ENCODE data around the gene NXPH1. TPM values are rescaled to one million over a fixed set of nuclear protein-coding genes. Genes with fewer than 3 reads are reported as not detected.

Gene NXPH1
- total RNA-seq, 4 donors from 2014 or later, result not detected

- 81 to 82% methylated on average over 8 of the region's 8 CpGs for WGBS, 2 donors
Observed at GRCh38 chr7:8491544-8492489, 58.4 kb downstream of the NXPH1 start.

GRCh38 chr7:8499128-8499527, 65.7 kb downstream of the NXPH1 start:
- DNase-seq (ENCODE audit: low spot score in 2 of 2), result no peak
- intact Hi-C loops (cut with DNase I; ENCODE audit: low total_unique reads), result no loop called here
- no peak overlapping the region for H3K4me3 ChIP-seq (ENCODE audit: low read depth, poor library complexity, severe bottlenecking)
- TF ChIP-seq POLR2A (IDR thresholded peaks at IDR 0.05) (no peak), CTCF (IDR thresholded peaks at IDR 0.05) (no peak)

More at GRCh38 chr7:8491544-8492489, 58.4 kb downstream of the NXPH1 start:
- intact Hi-C loops (cut with DNase I; ENCODE audit: low total_unique reads), result no loop called here
- TF ChIP-seq POLR2A (IDR thresholded peaks at IDR 0.05), result no peak
- no peak for DNase-seq (ENCODE audit: low spot score in 2 of 2)
- H3K4me3 ChIP-seq (ENCODE audit: low read depth, poor library complexity, severe bottlenecking), result no peak overlapping the region

- H3K4me3 ChIP-seq (ENCODE audit: low read depth, poor library complexity, severe bottlenecking), result no peak overlapping the region
- no peak for DNase-seq (ENCODE audit: low spot score in 2 of 2)
- WGBS, 2 donors, result 49 to 67% methylated on average over 2 of the region's 2 CpGs
- intact Hi-C loops (cut with DNase I; ENCODE audit: low total_unique reads), result no loop called here
- no peak for TF ChIP-seq POLR2A (IDR thresholded peaks at IDR 0.05)
- no peak for TF ChIP-seq CTCF (IDR thresholded peaks at IDR 0.05)
Observed at GRCh38 chr7:8500286-8500685, 66.9 kb downstream of the NXPH1 start.

- DNase-seq (ENCODE audit: low spot score in 2 of 2), result no peak
- intact Hi-C loops (cut with DNase I; ENCODE audit: low total_unique reads), result no loop called here
- no peak overlapping the region for H3K4me3 ChIP-seq (ENCODE audit: low read depth, poor library complexity, severe bottlenecking)
- TF ChIP-seq POLR2A (IDR thresholded peaks at IDR 0.05) (no peak), CTCF (IDR thresholded peaks at IDR 0.05) (no peak)
- WGBS, 2 donors, result 50 to 55% methylated on average over 2 of the region's 2 CpGs
Observed at GRCh38 chr7:8507566-8507965, 74.2 kb downstream of the NXPH1 start.

GRCh38 chr7:8509621-8510020, 76.2 kb downstream of the NXPH1 start:
- no peak overlapping the region for H3K4me3 ChIP-seq (ENCODE audit: low read depth, poor library complexity, severe bottlenecking)
- DNase-seq (ENCODE audit: low spot score in 2 of 2), result no peak
- TF ChIP-seq CTCF (IDR thresholded peaks at IDR 0.05) (no peak), POLR2A (IDR thresholded peaks at IDR 0.05) (no peak)
- WGBS, 2 donors, result 75 to 84% methylated on average over 1 of the region's 1 CpG
- intact Hi-C loops (cut with DNase I; ENCODE audit: low total_unique reads), result no loop called here

- intact Hi-C loops (cut with DNase I; ENCODE audit: low total_unique reads), result no loop called here
- H3K4me3 ChIP-seq (ENCODE audit: low read depth, poor library complexity, severe bottlenecking), result no peak overlapping the region
- DNase-seq (ENCODE audit: low spot score in 2 of 2), result no peak
- TF ChIP-seq CTCF (IDR thresholded peaks at IDR 0.05), result no peak
- TF ChIP-seq POLR2A (IDR thresholded peaks at IDR 0.05), result no peak
- 63 to 71% methylated on average over 3 of the region's 3 CpGs for WGBS, 2 donors
Observed at GRCh38 chr7:8511855-8512254, 78.4 kb downstream of the NXPH1 start.

Measured in lower leg skin (tissue), 4 donors.